NB4 (cell line): ENCODE data around the gene KDM4C.

Experiments
- DNase-seq: peaks from one replicate; pipeline ENCODE4 v3.0.0; 2010; ENCODE audit warnings: low read depth
- H3K4me3 ChIP-seq: one replicate; pipeline ENCODE4 v1.5.1; 2011; ENCODE audit warnings: mild to moderate bottlenecking, low read depth, low read length, moderate library complexity
- MYC ChIP-seq: IDR thresholded peaks from 2 replicates; pipeline ENCODE4 v1.6.1; 2011; ENCODE audit warnings: low read depth, low read length
- POLR2A ChIP-seq: IDR thresholded peaks from 2 replicates; pipeline ENCODE4 v1.6.1; 2011; ENCODE audit warnings: mild to moderate bottlenecking; ENCODE audit not compliant: insufficient read length; ENCODE audit errors: extremely low read depth
- TF ChIP-seq, protein P1 (sequence below): IDR thresholded peaks from 2 replicates; pipeline ENCODE4 v1.6.1; 2011; ENCODE audit warnings: low read depth, low read length
- TF ChIP-seq, protein P2 (sequence below): IDR thresholded peaks from one replicate; pipeline ENCODE4 v1.5.1; 2012; ENCODE audit warnings: low read depth, low read length

Gene KDM4C

DNA sequence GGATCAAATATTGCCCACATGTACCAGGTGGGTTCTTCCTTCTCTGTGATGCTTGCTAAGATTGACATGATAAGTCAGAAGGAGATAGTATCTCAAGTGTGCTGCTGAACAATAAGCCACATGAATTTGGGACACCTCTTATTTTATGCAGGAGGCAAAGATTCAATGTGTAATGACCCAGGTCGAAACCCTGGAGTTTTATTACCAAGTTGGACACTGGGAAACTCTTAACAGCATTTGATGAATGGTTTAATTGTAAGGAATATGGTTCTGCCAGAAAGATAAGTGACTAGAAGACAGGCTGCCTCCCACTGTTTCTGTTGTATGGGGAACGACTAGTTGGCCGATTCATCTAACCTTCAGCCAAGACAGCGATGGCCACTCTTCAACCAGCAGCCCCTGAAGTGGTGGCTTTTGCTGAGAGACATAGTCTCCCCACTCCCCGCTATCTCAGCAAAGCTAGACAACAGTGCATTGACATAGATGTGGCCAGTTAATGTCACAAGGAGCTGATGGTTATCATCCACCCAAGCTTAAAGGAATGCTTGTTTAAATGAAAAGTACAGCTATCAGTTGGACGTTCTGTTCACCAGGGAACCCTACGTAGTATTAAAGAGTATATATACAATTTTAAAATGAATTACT, 407.7 kb downstream of the KDM4C start:
- TF ChIP-seq MYC (no peak), POLR2A (no peak)
- TF ChIP-seq, protein P1, sequence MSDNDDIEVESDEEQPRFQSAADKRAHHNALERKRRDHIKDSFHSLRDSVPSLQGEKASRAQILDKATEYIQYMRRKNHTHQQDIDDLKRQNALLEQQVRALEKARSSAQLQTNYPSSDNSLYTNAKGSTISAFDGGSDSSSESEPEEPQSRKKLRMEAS = no peak
- TF ChIP-seq, protein P2, sequence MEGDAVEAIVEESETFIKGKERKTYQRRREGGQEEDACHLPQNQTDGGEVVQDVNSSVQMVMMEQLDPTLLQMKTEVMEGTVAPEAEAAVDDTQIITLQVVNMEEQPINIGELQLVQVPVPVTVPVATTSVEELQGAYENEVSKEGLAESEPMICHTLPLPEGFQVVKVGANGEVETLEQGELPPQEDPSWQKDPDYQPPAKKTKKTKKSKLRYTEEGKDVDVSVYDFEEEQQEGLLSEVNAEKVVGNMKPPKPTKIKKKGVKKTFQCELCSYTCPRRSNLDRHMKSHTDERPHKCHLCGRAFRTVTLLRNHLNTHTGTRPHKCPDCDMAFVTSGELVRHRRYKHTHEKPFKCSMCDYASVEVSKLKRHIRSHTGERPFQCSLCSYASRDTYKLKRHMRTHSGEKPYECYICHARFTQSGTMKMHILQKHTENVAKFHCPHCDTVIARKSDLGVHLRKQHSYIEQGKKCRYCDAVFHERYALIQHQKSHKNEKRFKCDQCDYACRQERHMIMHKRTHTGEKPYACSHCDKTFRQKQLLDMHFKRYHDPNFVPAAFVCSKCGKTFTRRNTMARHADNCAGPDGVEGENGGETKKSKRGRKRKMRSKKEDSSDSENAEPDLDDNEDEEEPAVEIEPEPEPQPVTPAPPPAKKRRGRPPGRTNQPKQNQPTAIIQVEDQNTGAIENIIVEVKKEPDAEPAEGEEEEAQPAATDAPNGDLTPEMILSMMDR = no peak
- no peak overlapping the region for H3K4me3 ChIP-seq
- DNase-seq = no peak

DNA sequence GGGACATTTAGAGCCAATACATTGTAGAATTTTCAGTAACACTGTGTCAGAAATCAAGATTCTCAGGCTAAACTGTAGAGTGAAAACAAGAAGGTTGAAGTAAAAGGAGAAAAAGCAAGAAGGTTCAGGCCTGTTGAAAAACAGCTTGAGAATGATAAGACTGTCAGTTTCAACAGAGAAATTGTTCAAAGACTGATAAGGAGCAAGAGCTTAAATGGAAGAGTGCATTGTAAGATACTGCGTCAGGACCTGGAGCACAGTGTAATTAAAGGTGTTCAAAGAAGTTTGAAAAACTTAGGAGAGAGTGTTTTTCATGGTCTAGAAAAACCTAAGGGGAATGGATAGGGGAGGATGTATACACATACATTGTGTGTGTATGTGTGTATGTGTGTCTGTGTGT, 408.3 kb downstream of the KDM4C start:
- no peak for TF ChIP-seq POLR2A
- TF ChIP-seq MYC = no peak
- TF ChIP-seq, protein P1 = no peak
- TF ChIP-seq, protein P2 = no peak
- no peak for DNase-seq

DNA sequence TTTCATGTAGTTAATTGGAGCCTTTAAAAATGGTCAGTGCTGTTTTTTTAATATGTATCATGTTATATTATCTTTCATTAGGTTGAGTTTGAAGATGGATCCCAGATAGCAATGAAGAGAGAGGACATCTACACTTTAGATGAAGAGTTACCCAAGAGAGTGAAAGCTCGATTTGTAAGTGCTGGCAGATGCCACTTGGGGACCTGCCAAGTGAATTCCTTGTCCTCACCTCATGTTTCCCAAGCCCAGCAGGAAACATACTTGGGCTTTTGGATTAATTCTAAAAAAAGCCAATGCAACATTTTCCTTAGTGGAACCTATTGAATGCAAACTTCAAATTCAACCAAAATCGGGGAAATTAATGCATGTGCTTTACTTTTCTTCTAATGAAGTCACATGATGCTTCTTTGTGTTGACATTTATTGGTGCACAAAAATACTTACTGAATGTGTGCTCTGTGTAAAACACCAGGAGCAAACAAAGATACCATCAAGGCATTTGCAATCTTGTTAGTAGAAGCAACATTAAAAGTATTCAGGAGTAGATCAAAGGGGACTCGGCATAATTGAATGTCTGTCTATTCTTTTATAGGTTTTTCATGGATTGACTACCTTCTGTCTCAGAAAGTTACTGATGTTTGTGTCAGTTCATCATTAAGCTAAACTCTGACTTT, 412.1 kb downstream of the KDM4C start:
- no peak for TF ChIP-seq MYC
- TF ChIP-seq POLR2A = no peak
- TF ChIP-seq, protein P2 = no peak
- TF ChIP-seq, protein P1 = no peak
- H3K4me3 ChIP-seq = no peak overlapping the region
- DNase-seq = no peak

More for the DNA sequence above, 408.3 kb downstream of the KDM4C start:
- no peak overlapping the region for H3K4me3 ChIP-seq

DNA sequence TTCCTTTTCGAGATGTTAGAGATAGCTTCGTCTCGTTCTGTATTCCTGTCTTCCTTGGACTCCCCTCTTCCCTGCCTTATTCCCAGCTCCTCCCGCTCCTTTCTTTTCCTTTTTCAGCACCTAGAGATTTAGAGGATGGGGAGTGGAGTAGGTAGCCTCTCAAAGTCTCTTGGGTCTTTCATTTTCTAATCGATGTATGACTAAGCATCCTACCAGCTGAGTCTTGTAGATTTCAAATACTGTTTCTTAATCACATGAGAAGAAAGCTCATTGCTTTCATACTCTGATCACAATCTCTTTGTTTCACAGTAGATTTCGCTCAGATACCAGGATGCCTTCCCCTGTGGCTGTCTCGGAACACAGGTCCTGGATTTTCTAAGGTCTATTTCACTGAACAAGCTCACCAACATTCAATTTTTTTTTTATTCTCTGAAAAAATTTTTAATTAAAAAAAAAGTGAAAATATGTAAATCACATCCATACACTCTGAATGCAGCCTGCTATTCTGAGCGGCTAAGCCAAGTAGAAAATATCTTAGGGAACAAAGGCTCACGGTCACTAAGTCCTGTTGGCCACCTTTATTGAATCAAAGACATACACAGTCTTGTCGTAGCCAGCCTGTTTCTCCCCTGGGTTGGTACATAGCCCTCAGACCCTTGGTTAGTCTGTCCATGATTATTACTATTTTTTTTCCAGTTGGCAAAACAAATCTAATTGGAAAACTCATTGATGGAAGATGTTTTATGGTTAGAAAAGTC, 413.8 kb downstream of the KDM4C start:
- TF ChIP-seq, protein P1 = no peak
- TF ChIP-seq, protein P2 = no peak
- TF ChIP-seq POLR2A (no peak), MYC (no peak)
- H3K4me3 ChIP-seq = no peak overlapping the region
- DNase-seq = no peak

DNA sequence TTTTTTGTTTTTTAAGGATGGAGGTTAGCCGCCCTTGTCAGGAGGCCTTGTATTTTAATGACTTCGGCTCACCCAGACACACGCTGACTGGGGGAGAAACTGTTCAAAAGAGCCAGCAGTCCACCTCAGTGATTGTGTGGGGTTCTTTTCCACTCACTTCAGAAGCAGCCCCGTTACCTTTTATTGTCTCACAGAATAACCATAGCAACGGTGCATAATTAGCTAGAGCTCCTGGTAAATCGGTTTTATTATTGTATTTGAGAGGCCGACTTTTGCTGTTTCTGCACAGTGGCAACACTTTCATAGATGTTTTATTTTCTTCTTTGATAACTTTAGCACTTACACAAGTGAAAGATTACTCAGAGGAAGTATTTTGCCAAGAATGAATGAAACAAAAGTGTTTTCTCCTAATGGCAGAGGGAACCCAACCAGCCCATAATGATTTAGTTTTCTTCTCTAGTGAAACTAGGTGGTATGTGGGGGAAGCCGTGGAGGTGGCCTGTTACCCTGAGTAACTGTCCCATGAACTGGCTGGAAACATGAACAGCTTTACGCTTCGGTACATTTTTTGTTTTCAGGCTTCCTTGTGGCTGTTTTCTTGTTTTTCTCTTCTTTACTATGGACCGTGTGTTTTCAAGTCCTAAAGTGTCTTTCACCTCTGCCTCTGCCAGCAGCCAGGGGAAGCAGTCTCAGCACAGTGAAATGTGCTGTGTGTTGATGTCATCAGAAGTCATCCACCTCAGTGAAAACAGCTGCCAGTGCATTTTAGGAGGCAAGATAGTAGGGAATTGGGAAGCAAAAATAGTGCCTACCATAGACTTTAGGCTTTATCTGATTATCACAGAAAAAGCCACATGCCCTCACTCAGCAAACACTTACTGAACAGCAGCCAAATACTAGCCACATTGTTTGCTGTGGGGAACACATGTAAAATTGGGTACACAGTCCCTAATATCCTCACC, 414.7 kb downstream of the KDM4C start:
- TF ChIP-seq MYC (no peak), POLR2A (no peak)
- TF ChIP-seq, protein P1 = no peak
- TF ChIP-seq, protein P2 = no peak
- DNase-seq = no peak

More for the DNA sequence above, 414.7 kb downstream of the KDM4C start:
- no peak overlapping the region for H3K4me3 ChIP-seq
